H9 (cell line): ENCODE measurements around the gene C1QL1. TPM values are rescaled to one million over a fixed set of nuclear protein-coding genes. Genes with fewer than 3 reads are reported as not detected.

Experiments used
- DNase-seq: peaks from one replicate; pipeline ENCODE4 v3.0.0-alpha.2; 2017
- H2AFZ ChIP-seq: one replicate; pipeline ENCODE4 v1.6.1; 2013; ENCODE audit warnings: mild to moderate bottlenecking, low read length, control low read depth, moderate library complexity
- H2AK5ac ChIP-seq: 2 replicates; pipeline ENCODE4 v1.6.1; 2013; ENCODE audit warnings: low read length, control low read depth, mixed read lengths; ENCODE audit not compliant: insufficient read length
- H2BK120ac ChIP-seq: one replicate; pipeline ENCODE4 v1.6.1; 2013; ENCODE audit warnings: low read depth, mild to moderate bottlenecking, low read length, control low read depth, inconsistent platforms; ENCODE audit not compliant: poor library complexity, severe bottlenecking
- H2BK12ac ChIP-seq: 2 replicates; pipeline ENCODE4 v1.6.1; 2013; ENCODE audit warnings: low read length, control low read depth, mixed read lengths, low read depth; ENCODE audit not compliant: insufficient read length
- H2BK15ac ChIP-seq: 2 replicates; pipeline ENCODE4 v1.6.1; 2013; ENCODE audit warnings: low read depth, low read length, control low read depth
- H2BK20ac ChIP-seq: one replicate; pipeline ENCODE4 v1.6.1; 2013; ENCODE audit warnings: low read depth, mild to moderate bottlenecking, low read length, control low read depth, inconsistent platforms; ENCODE audit not compliant: poor library complexity, severe bottlenecking
- H2BK5ac ChIP-seq: 2 replicates; pipeline ENCODE4 v1.6.1; 2013; ENCODE audit warnings: low read length, control low read depth, mixed read lengths; ENCODE audit not compliant: insufficient read length
- H3K14ac ChIP-seq: 2 replicates; pipeline ENCODE4 v1.6.1; 2013; ENCODE audit warnings: low read length, control low read depth; ENCODE audit not compliant: insufficient read depth
- H3K18ac ChIP-seq: 2 replicates; pipeline ENCODE4 v1.6.1; 2013; ENCODE audit warnings: low read depth, mild to moderate bottlenecking, mixed read lengths, low read length, control low read depth; ENCODE audit not compliant: insufficient read length
- H3K23ac ChIP-seq: 2 replicates; pipeline ENCODE4 v1.6.1; 2013; ENCODE audit warnings: low read length, control low read depth, mixed read lengths, low read depth; ENCODE audit not compliant: insufficient read length
- H3K23me2 ChIP-seq: 2 replicates; pipeline ENCODE4 v1.6.1; 2013; ENCODE audit warnings: low read depth, mild to moderate bottlenecking, mixed read lengths, low read length, control low read depth; ENCODE audit not compliant: insufficient read length, poor library complexity, severe bottlenecking
- H3K27ac ChIP-seq: 2 replicates; pipeline ENCODE4 v1.5.1; 2013; ENCODE audit warnings: low read length, control low read depth, mixed read lengths, low read depth; ENCODE audit not compliant: insufficient read length
- H3K27me3 ChIP-seq: 2 replicates; pipeline ENCODE4 v1.6.1; 2013; ENCODE audit warnings: low read length, control low read depth, inconsistent platforms; ENCODE audit not compliant: insufficient read depth
- H3K4ac ChIP-seq: 2 replicates; pipeline ENCODE4 v1.6.1; 2013; ENCODE audit warnings: low read depth, mild to moderate bottlenecking, control low read depth, inconsistent platforms, low read length, moderate library complexity
- H3K4me1 ChIP-seq: 2 replicates; pipeline ENCODE4 v1.6.1; 2013; ENCODE audit warnings: low read length, control low read depth, inconsistent platforms; ENCODE audit not compliant: insufficient read depth
- H3K4me2 ChIP-seq: 2 replicates; pipeline ENCODE4 v1.6.1; 2013; ENCODE audit warnings: low read length, control low read depth, mixed read lengths; ENCODE audit not compliant: insufficient read length, insufficient read depth
- H3K56ac ChIP-seq: 2 replicates; pipeline ENCODE4 v1.6.1; 2013; ENCODE audit warnings: low read depth, mild to moderate bottlenecking, mixed read lengths, low read length, control low read depth; ENCODE audit not compliant: insufficient read length
- H3K79me1 ChIP-seq: 2 replicates; pipeline ENCODE4 v1.6.1; 2013; ENCODE audit warnings: low read depth, mild to moderate bottlenecking, moderate library complexity, low read length, control low read depth, inconsistent platforms; ENCODE audit not compliant: insufficient read depth, poor library complexity, severe bottlenecking
- H3K79me2 ChIP-seq: 2 replicates; pipeline ENCODE4 v1.6.1; 2013; ENCODE audit warnings: low read length, control low read depth, inconsistent platforms; ENCODE audit not compliant: insufficient read depth
- H3K9ac ChIP-seq: 2 replicates; pipeline ENCODE4 v1.6.1; 2013; ENCODE audit warnings: low read length, control low read depth, mixed read lengths; ENCODE audit not compliant: insufficient read length; ENCODE audit errors: extremely low read depth
- H3K9me3 ChIP-seq: one replicate; pipeline ENCODE4 v1.6.1; 2013; ENCODE audit warnings: low read depth, low read length, inconsistent platforms; ENCODE audit not compliant: control insufficient read depth
- H3T11ph ChIP-seq: one replicate; pipeline ENCODE4 v1.6.1; 2013; ENCODE audit warnings: mild to moderate bottlenecking, low read length, control low read depth, inconsistent platforms
- H4K20me1 ChIP-seq: one replicate; pipeline ENCODE4 v1.6.1; 2013; ENCODE audit not compliant: control insufficient read depth, insufficient read length, insufficient read depth
- H4K5ac ChIP-seq: 2 replicates; pipeline ENCODE4 v1.6.1; 2013; ENCODE audit warnings: low read depth, mild to moderate bottlenecking, mixed read lengths, low read length, control low read depth; ENCODE audit not compliant: insufficient read length
- H4K8ac ChIP-seq: replicated peaks from 2 replicates; pipeline ENCODE4 v1.6.1; 2013; ENCODE audit warnings: low read length, control low read depth, mixed read lengths, low read depth; ENCODE audit not compliant: insufficient read length
- H4K91ac ChIP-seq: 2 replicates; pipeline ENCODE4 v1.6.1; 2013; ENCODE audit warnings: low read depth, mild to moderate bottlenecking, moderate library complexity, mixed read lengths, low read length, control low read depth; ENCODE audit not compliant: insufficient read length
- H3K27ac Mint-ChIP-seq, 3 experiments: 2 replicates in 2 of 3; 3 replicates in 1 of 3; pipeline ENCODE4 v1.8.0; 2020 to 2021; ENCODE audit warnings: mixed read lengths in 3 of 3, mild to moderate bottlenecking in 1 of 3, moderate library complexity in 1 of 3
- H3K27me3 Mint-ChIP-seq: 2 replicates; pipeline ENCODE4 v1.8.0; 2021; ENCODE audit warnings: low read depth, mild to moderate bottlenecking, moderate library complexity, mixed read lengths
- H3K36me3 Mint-ChIP-seq, 3 experiments: 2 replicates in 2 of 3; 3 replicates in 1 of 3; pipeline ENCODE4 v1.8.0; 2020 to 2021; ENCODE audit warnings: low read depth in 3 of 3, mixed read lengths in 3 of 3; ENCODE audit not compliant: insufficient read depth in 1 of 3
- H3K4me1 Mint-ChIP-seq, 2 experiments: 2 replicates each; pipeline ENCODE4 v1.8.0; 2020; ENCODE audit warnings: mixed read lengths in 2 of 2
- H3K4me3 Mint-ChIP-seq, 2 experiments: 2 replicates in 1 of 2; 3 replicates in 1 of 2; pipeline ENCODE4 v1.8.0; 2020 to 2021; ENCODE audit warnings: mild to moderate bottlenecking in 2 of 2, mixed read lengths in 2 of 2, moderate library complexity in 1 of 2
- H3K9me3 Mint-ChIP-seq, 2 experiments: 2 replicates in 1 of 2; 3 replicates in 1 of 2; pipeline ENCODE4 v1.8.0; 2020; ENCODE audit warnings: mild to moderate bottlenecking in 2 of 2, mixed read lengths in 2 of 2, moderate library complexity in 1 of 2
- WGBS: extraction: QIAGEN DNeasy Blood & Tissue Kit; methylation state at CpG from one replicate; pipeline ENCODE4 v1.1.7; 2013; ENCODE audit warnings: missing lambda C conversion rate, low lambda C conversion rate, mixed read lengths; ENCODE audit not compliant: insufficient read length; ENCODE audit errors: extremely low coverage; 5-methylcytosine and 5-hydroxymethylcytosine counted together
- total RNA-seq: library from RNA; stranded (reverse); gene quantifications from 2 replicates; pipeline ENCODE4 v1.2.1, GENCODE V29; 2021
- TF ChIP-seq, protein P1 (sequence below): fragments of 200-600 bp; sonication (generic); conservative IDR thresholded peaks from 3 replicates; pipeline ENCODE4 v1.8.0; 2021; ENCODE audit warnings: antibody characterized with exemption, mild to moderate bottlenecking

Gene C1QL1
- total RNA-seq, 1 experiment from 2014 or later = 6.0 TPM

DNA sequence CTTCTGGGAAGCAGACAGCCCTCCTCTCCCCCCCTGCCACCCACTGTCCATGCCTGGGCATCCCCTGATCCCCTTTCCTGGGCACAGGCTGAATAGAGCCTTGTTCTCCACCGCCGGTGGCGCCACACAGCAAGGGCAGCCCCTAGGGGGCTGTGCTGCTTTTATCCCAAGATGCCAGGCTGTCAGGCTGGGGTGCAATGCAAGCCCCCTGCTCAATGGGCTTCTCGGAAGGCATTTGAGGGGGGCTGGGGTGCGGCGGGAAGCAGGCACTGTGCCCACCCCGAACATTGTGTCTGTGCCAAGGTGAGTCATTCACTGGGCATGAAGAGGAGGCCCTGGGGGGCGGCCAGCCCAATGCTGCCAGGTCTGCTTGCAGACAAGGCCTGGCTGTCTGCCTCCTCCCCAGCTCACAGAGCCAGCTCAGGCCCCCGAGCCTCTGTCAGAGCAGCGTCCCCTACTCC is 51.3 kb downstream of the C1QL1 start:
- H3K18ac ChIP-seq = no peak overlapping the region
- H2AK5ac ChIP-seq = no peak overlapping the region
- no peaks in the 10 kb centered on the region for H3K79me2 ChIP-seq
- H4K91ac ChIP-seq = no peak overlapping the region
- H2BK5ac ChIP-seq = no peak overlapping the region
- no peak overlapping the region for H3K4me2 ChIP-seq
- H2BK120ac ChIP-seq = no peak overlapping the region
- peaks cover 7% of the 10 kb centered on the region; the same call in 1 of the 2 replicates for H3K4me1 ChIP-seq
- H3T11ph ChIP-seq = no peak overlapping the region
- H3K23me2 ChIP-seq = no peaks in the 10 kb centered on the region
- H4K8ac ChIP-seq = no peak overlapping the region
- TF ChIP-seq, protein P1, sequence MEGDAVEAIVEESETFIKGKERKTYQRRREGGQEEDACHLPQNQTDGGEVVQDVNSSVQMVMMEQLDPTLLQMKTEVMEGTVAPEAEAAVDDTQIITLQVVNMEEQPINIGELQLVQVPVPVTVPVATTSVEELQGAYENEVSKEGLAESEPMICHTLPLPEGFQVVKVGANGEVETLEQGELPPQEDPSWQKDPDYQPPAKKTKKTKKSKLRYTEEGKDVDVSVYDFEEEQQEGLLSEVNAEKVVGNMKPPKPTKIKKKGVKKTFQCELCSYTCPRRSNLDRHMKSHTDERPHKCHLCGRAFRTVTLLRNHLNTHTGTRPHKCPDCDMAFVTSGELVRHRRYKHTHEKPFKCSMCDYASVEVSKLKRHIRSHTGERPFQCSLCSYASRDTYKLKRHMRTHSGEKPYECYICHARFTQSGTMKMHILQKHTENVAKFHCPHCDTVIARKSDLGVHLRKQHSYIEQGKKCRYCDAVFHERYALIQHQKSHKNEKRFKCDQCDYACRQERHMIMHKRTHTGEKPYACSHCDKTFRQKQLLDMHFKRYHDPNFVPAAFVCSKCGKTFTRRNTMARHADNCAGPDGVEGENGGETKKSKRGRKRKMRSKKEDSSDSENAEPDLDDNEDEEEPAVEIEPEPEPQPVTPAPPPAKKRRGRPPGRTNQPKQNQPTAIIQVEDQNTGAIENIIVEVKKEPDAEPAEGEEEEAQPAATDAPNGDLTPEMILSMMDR = no peak
- Mint-ChIP-seq H3K27me3 (peaks cover 49% of the 10 kb centered on the region), H3K27ac (no peak overlapping the region), H3K9me3 (no peaks in the 10 kb centered on the region), H3K4me3 (no peak overlapping the region), H3K36me3 (no peaks in the 10 kb centered on the region), H3K4me1 (peaks cover 15 to 17% of the 10 kb centered on the region in 2 experiments)
- H2BK15ac ChIP-seq = no peak overlapping the region
- H3K9me3 ChIP-seq = no peaks in the 10 kb centered on the region
- H3K23ac ChIP-seq = no peak overlapping the region
- H2BK12ac ChIP-seq = no peak overlapping the region
- H3K56ac ChIP-seq = no peak overlapping the region
- H2AFZ ChIP-seq = no peak overlapping the region
- no peaks in the 10 kb centered on the region for H3K79me1 ChIP-seq
- H4K20me1 ChIP-seq = no peaks in the 10 kb centered on the region
- WGBS = no CpG with 5 or more reads among the region's 10 CpGs
- no peak overlapping the region for H3K27ac ChIP-seq
- no peak overlapping the region for H3K4ac ChIP-seq
- H2BK20ac ChIP-seq = no peak overlapping the region
- no peak for DNase-seq
- H3K27me3 ChIP-seq = peaks cover 4% of the 10 kb centered on the region; the same call in 1 of the 2 replicates
- no peak overlapping the region for H3K9ac ChIP-seq
- no peak overlapping the region for H4K5ac ChIP-seq
- no peak overlapping the region; the same call in 1 of the 2 replicates for H3K14ac ChIP-seq
